H1 (cell line): Measurements from ENCODE around the gene GOLGA7B. TPM values are rescaled to one million over a fixed set of nuclear protein-coding genes. Genes with fewer than 3 reads are reported as not detected.

Experiments used
- CTCF ChIA-PET: fragments of 300-600 bp; sonication (Branson Sonifier 250); formaldehyde crosslinking; loops from one replicate; lab custom pipeline; 2021; ENCODE audit not compliant: partially characterized antibody; lab: Charles Lee
- POLR2A ChIA-PET: fragments of 300-600 bp; sonication (Branson Sonifier 250); formaldehyde crosslinking; loops from one replicate; lab custom pipeline; 2021; ENCODE audit warnings: inconsistent platforms; ENCODE audit not compliant: partially characterized antibody; lab: Charles Lee
- DNase-seq, 2 experiments: peaks; one replicate each; pipeline versions ENCODE4 v3.0.0 to v3.0.0-alpha.2; 2010 to 2022; ENCODE audit warnings: low spot score in 2 of 2, low read depth in 1 of 2, mixed read lengths in 1 of 2
- FAIRE-seq: peaks from 2 replicates; lab custom pipeline; 2011; peaks lifted over from hg19 to GRCh38; lab: Jason Lieb, UNC
- H2AFZ ChIP-seq: 2 replicates; pipeline ENCODE4 v1.8.1; 2012; ENCODE audit warnings: low read length, inconsistent platforms
- H2AK5ac ChIP-seq: 2 replicates; pipeline ENCODE4 v1.6.1; 2013; ENCODE audit warnings: low read depth, low read length
- H2BK120ac ChIP-seq: replicated peaks from 2 replicates; pipeline ENCODE3; 2013; ENCODE audit warnings: low read depth, low read length, inconsistent platforms
- H2BK12ac ChIP-seq: 2 replicates; pipeline ENCODE4 v1.6.1; 2013; ENCODE audit warnings: low read depth, low read length
- H2BK15ac ChIP-seq: 2 replicates; pipeline ENCODE4 v1.6.1; 2013; ENCODE audit warnings: low read length
- H2BK20ac ChIP-seq: 2 replicates; pipeline ENCODE4 v1.6.1; 2013; ENCODE audit warnings: low read length
- H2BK5ac ChIP-seq: 2 replicates; pipeline ENCODE4 v1.6.1; 2013; ENCODE audit warnings: low read depth, low read length
- H3K14ac ChIP-seq: 2 replicates; pipeline ENCODE4 v1.6.1; 2013; ENCODE audit warnings: inconsistent platforms; ENCODE audit not compliant: insufficient read length
- H3K18ac ChIP-seq: 2 replicates; pipeline ENCODE4 v1.6.1; 2013; ENCODE audit warnings: low read length; ENCODE audit errors: extremely low read depth
- H3K23ac ChIP-seq: 2 replicates; pipeline ENCODE4 v1.6.1; 2013; ENCODE audit warnings: inconsistent platforms; ENCODE audit not compliant: insufficient read length
- H3K23me2 ChIP-seq: 2 replicates; pipeline ENCODE4 v1.6.1; 2013; ENCODE audit warnings: low read depth, low read length
- H3K27ac ChIP-seq: 2 replicates; pipeline ENCODE4 v1.6.1; 2011; ENCODE audit warnings: low read depth, low read length, inconsistent platforms
- H3K27me3 ChIP-seq, 4 experiments: replicated peaks in 1 of 4; 1 replicate in 1 of 4; 2 replicates in 3 of 4; pipeline versions ENCODE4 v1.6.1 to v1.8.1; 2011 to 2013; ENCODE audit warnings: low read length in 3 of 4, mild to moderate bottlenecking in 3 of 4, inconsistent platforms in 2 of 4, mixed read lengths in 2 of 4, moderate library complexity in 1 of 4; ENCODE audit not compliant: control insufficient read depth in 3 of 4, insufficient read depth in 3 of 4; ENCODE audit errors: extremely low read depth in 1 of 4
- H3K36me3 ChIP-seq, 4 experiments: 2 replicates each; pipeline versions ENCODE4 v1.6.1 to v1.8.1; 2011 to 2013; ENCODE audit warnings: mild to moderate bottlenecking in 4 of 4, low read length in 3 of 4, moderate library complexity in 2 of 4, control low read depth in 1 of 4, inconsistent platforms in 1 of 4; ENCODE audit not compliant: insufficient read depth in 4 of 4, control insufficient read depth in 2 of 4
- H3K4ac ChIP-seq: replicated peaks from 2 replicates; pipeline ENCODE3; 2013; ENCODE audit warnings: low read length, low read depth, mixed read lengths, inconsistent platforms; ENCODE audit not compliant: insufficient read length
- H3K4me1 ChIP-seq, 4 experiments: replicated peaks in 1 of 4; 1 replicate in 1 of 4; 2 replicates in 3 of 4; pipeline versions ENCODE4 v1.6.1 to v1.8.1; 2011 to 2013; ENCODE audit warnings: low read length in 3 of 4, inconsistent platforms in 2 of 4, mixed read lengths in 1 of 4; ENCODE audit not compliant: insufficient read depth in 4 of 4, control insufficient read depth in 3 of 4
- H3K4me2 ChIP-seq, 2 experiments: 2 replicates each; pipeline versions ENCODE4 v1.6.1 to v1.8.1; 2011 to 2013; ENCODE audit warnings: low read depth in 2 of 2, low read length in 2 of 2, control low read depth in 1 of 2, inconsistent platforms in 1 of 2, mild to moderate bottlenecking in 1 of 2; ENCODE audit not compliant: insufficient read depth in 1 of 2
- H3K4me3 ChIP-seq, 4 experiments: fragments of 200-600, 300-600 bp in 1 of 4; sonication (generic), shearing (Covaris generic), sonication (Bioruptor Twin) in 1 of 4; 2 replicates each; pipeline versions ENCODE4 v1.5.1 to v1.8.1; 2011 to 2016; ENCODE audit warnings: low read length in 4 of 4, low read depth in 3 of 4, control low read depth in 2 of 4, inconsistent platforms in 2 of 4, mild to moderate bottlenecking in 2 of 4, mixed read lengths in 1 of 4, moderate library complexity in 1 of 4; ENCODE audit not compliant: insufficient read depth in 2 of 4; ENCODE audit errors: extremely low read depth in 1 of 4
- H3K56ac ChIP-seq: replicated peaks from 2 replicates; pipeline ENCODE3; 2013; ENCODE audit warnings: low read depth, mild to moderate bottlenecking, mixed read lengths, low read length, inconsistent platforms; ENCODE audit not compliant: insufficient read length
- H3K79me1 ChIP-seq: 2 replicates; pipeline ENCODE4 v1.6.1; 2013; ENCODE audit warnings: low read depth, low read length, control low read depth
- H3K79me2 ChIP-seq, 2 experiments: 2 replicates each; pipeline versions ENCODE4 v1.6.1 to v1.8.1; 2012 to 2013; ENCODE audit warnings: low read length in 2 of 2, mild to moderate bottlenecking in 2 of 2, inconsistent platforms in 1 of 2; ENCODE audit not compliant: insufficient read depth in 2 of 2, control insufficient read depth in 1 of 2
- H3K9ac ChIP-seq, 4 experiments: replicated peaks in 1 of 4; 1 replicate in 1 of 4; 2 replicates in 3 of 4; pipeline versions ENCODE4 v1.6.1 to v1.8.1; 2011 to 2013; ENCODE audit warnings: low read depth in 3 of 4, low read length in 3 of 4, control low read depth in 2 of 4, mild to moderate bottlenecking in 2 of 4, moderate library complexity in 2 of 4, inconsistent platforms in 1 of 4; ENCODE audit errors: extremely low read depth in 1 of 4
- H3K9me3 ChIP-seq, 2 experiments: 2 replicates each; pipeline versions ENCODE4 v1.6.1 to v1.8.1; 2012 to 2013; ENCODE audit warnings: mild to moderate bottlenecking in 2 of 2, moderate library complexity in 2 of 2, control low read depth in 1 of 2, inconsistent platforms in 1 of 2, low read depth in 1 of 2, low read length in 1 of 2, mixed read lengths in 1 of 2; ENCODE audit not compliant: insufficient read depth in 2 of 2
- H4K20me1 ChIP-seq, 2 experiments: replicated peaks in 1 of 2; 2 replicates each; pipeline versions ENCODE3 to v1.8.1; 2011 to 2013; ENCODE audit warnings: inconsistent platforms in 2 of 2, low read length in 2 of 2, mild to moderate bottlenecking in 1 of 2; ENCODE audit not compliant: insufficient read depth in 2 of 2, control insufficient read depth in 1 of 2
- H4K5ac ChIP-seq: 2 replicates; pipeline ENCODE4 v1.6.1; 2013; ENCODE audit warnings: low read length, low read depth, mixed read lengths, inconsistent platforms; ENCODE audit not compliant: insufficient read length
- H4K8ac ChIP-seq: 2 replicates; pipeline ENCODE4 v1.8.0; 2013; ENCODE audit warnings: mild to moderate bottlenecking, moderate library complexity, low read length, inconsistent platforms; ENCODE audit not compliant: insufficient read depth; ENCODE audit errors: extremely low read depth
- H4K91ac ChIP-seq: replicated peaks from 2 replicates; pipeline ENCODE3; 2013; ENCODE audit warnings: low read length, mixed read lengths, inconsistent platforms; ENCODE audit not compliant: insufficient read length
- CREB1 ChIP-seq: IDR thresholded peaks from 2 replicates; pipeline ENCODE4 v1.6.1; 2012; ENCODE audit warnings: inconsistent platforms
- FOSL1 ChIP-seq: IDR thresholded peaks from 2 replicates; pipeline ENCODE4 v1.6.1; 2011; ENCODE audit warnings: mild to moderate bottlenecking, low read depth, low read length, moderate library complexity; ENCODE audit not compliant: insufficient read depth
- RNF2 ChIP-seq: fragments of 200-900, 300-1000 bp; sonication (generic); IDR thresholded peaks from 2 replicates; pipeline ENCODE4 v1.7.1; 2016; ENCODE audit warnings: borderline replicate concordance, low read depth, mild to moderate bottlenecking, antibody characterized with exemption, low read length; ENCODE audit not compliant: poor library complexity, severe bottlenecking; ENCODE audit errors: missing control alignments
- RXRA ChIP-seq: IDR thresholded peaks from 2 replicates; pipeline ENCODE4 v1.6.1; 2011; ENCODE audit warnings: low read depth, mild to moderate bottlenecking, low read length, moderate library complexity; ENCODE audit not compliant: insufficient read depth
- YY1 ChIP-seq: IDR thresholded peaks from 2 replicates; pipeline ENCODE4 v1.6.1; 2011; ENCODE audit warnings: low read depth, mild to moderate bottlenecking, low read length
- WGBS, 2 experiments: shearing (Covaris generic) in 1 of 2; methylation state at CpG; one replicate each; pipeline versions ENCODE4 v1.1.6 to v1.1.7; 2013 to 2015; ENCODE audit warnings: low lambda C conversion rate in 2 of 2, mixed read lengths in 2 of 2, inconsistent platforms in 1 of 2, low coverage in 1 of 2, missing lambda C conversion rate in 1 of 2; ENCODE audit not compliant: insufficient replicate concordance in 2 of 2, insufficient coverage in 1 of 2, insufficient read length in 1 of 2; ENCODE audit errors: extremely low coverage in 1 of 2, missing lambda C conversion rate in 1 of 2; 5-methylcytosine and 5-hydroxymethylcytosine counted together
- polyA plus RNA-seq, 7 experiments: library from polyadenylated mRNA; depleted of rRNA in 3 of 7; stranded (reverse) in 5 of 7; unstranded in 2 of 7; fragments of >200 nt in 5 of 7; fragments of 200-250 nt in 2 of 7; gene quantifications; 1 replicate in 5 of 7; 2 replicates in 1 of 7; 4 replicates in 1 of 7; pipeline versions ENCODE4 v1.2.1 to v1.2.3, GENCODE V29; 2011 to 2013; ENCODE audit warnings: missing spikeins in 2 of 7, mixed read lengths in 2 of 7
- total RNA-seq: library from RNA; stranded (reverse); fragmentation: NEBNext Ultra II Directional; extraction: Animal tissue kit (Norgen Biotek cat#: 25700); gene quantifications from 2 replicates; pipeline ENCODE4 v1.2.1, GENCODE V29; 2021

The GOLGA7B gene
- total and polyA plus RNA-seq, 2 of the 8 experiments (the other 6 are each of a cell fraction or from before 2014, with no cell fraction given) = 0.04 to 0.14 TPM

DNA sequence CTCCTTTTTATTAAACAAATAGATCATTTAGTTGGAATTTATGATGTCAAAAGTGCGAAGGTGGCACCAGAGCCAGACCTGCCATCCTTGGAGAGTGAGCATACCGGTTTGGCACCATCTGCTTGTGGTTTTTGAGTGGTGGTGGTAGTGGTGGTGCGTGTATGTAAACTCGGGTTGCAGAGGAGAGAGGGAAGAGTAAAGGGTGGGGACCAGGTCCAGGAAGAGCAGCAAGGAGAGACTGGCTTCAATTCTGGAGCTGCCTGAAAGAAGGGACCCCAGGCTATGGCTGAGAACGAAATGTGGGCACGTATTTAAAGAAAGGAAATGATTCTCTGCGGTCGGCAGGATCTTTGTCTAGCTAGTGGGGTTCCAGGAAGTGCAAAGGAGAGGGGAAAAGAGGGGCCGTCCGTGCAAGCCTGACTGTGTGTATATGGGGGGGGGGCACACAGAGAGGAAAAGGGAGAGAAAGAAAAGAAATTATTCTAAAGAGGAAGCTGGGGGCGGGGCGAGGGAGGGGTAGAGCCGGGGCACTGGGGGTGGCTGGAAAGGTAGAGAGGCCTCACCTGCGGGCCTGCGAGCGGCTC, 448 bp upstream of the GOLGA7B start:
- TF ChIP-seq YY1 (no peak), CREB1 (no peak), RXRA (no peak), FOSL1 (no peak), RNF2 (no peak)
- Histone ChIP-seq H2BK5ac (no peak overlapping the region), H3K56ac (no peak overlapping the region), H3K14ac (no peak overlapping the region), H3K9ac (no peak overlapping the region), H4K8ac (no peak overlapping the region), H4K91ac (no peak overlapping the region), H3K4me3 (peak overlapping the region; percentile 29 to 71 (median 42)), H2BK120ac (no peak overlapping the region), H2BK15ac (peak overlapping the region; percentile 25; the same call in 1 of the 2 replicates), H2BK20ac (no peak overlapping the region), H3K4me2 (peak overlapping the region; percentile 65 to 75), H3K23ac (no peak overlapping the region), H3K79me2 (no peaks in the 10 kb centered on the region), H3K4me1 (peaks cover 0 to 4% (median under 1%) of the 10 kb centered on the region in 4 experiments; a peak in 6 of 7 replicates), H2BK12ac (no peak overlapping the region), H2AFZ (peak overlapping the region; percentile 75; the same call in 1 of the 2 replicates), H3K36me3 (no peaks in the 10 kb centered on the region), H3K79me1 (no peaks in the 10 kb centered on the region), H3K9me3 (no peaks in the 10 kb centered on the region), H3K27me3 (peaks cover 0 to 25% (median 14%) of the 10 kb centered on the region in 4 experiments; a peak in 6 of 7 replicates), H3K18ac (no peak overlapping the region), H4K5ac (no peak overlapping the region), H4K20me1 (peaks cover 0 to 3% of the 10 kb centered on the region in 2 experiments), H3K27ac (no peak overlapping the region), H3K4ac (no peak overlapping the region), H2AK5ac (no peak overlapping the region), H3K23me2 (peaks cover 1% of the 10 kb centered on the region; the same call in 1 of the 2 replicates)
- CTCF ChIA-PET = interaction anchor here (0.7 to 1.9 kb wide), 10 partner anchors 21 to 192 kb away, joined by 3 to 6 read pairs (median 3); no protein-coding TSS in a partner anchor
- FAIRE-seq (no peak), DNase-seq (no peak)
- 19% methylated on average over 8 of the region's 16 CpGs; no CpG with 5 or more reads in 1 of the 2 experiments for WGBS, 2 experiments
- POLR2A ChIA-PET = interaction anchor here (1.3 to 1.7 kb wide), 2 partner anchors 12 kb away, joined by 3 to 5 read pairs; no protein-coding TSS in a partner anchor
